ENCODE measurements around the gene TUBGCP3. TPM values are rescaled to one million over a fixed set of nuclear protein-coding genes. Genes with fewer than 3 reads are reported as not detected.

Gene TUBGCP3
- total and polyA plus RNA-seq, 9 of the 15 experiments (the other 6 are each of a cell fraction or from before 2014, with no cell fraction given): 3.0 to 24.8 (median 15.2) TPM

GRCh38 chr13:112441779-112442310 is 146.1 kb downstream of the TUBGCP3 start:
- 0% methylated on average over 6 of the region's 19 CpGs for WGBS (ENCODE audit: insufficient coverage, low coverage, missing lambda C conversion rate)
- ATAC-seq (no peak), FAIRE-seq (no peak), DNase-seq (ENCODE audit: extremely low read depth in 1 of 4, low spot score in 3 of 4) (no peak)
- H3K36me3 ChIP-seq (ENCODE audit: control insufficient read depth, insufficient read depth, low read length): no peaks in the 10 kb centered on the region
- ChIA-PET POLR2A (no interaction called here), CTCF (ENCODE audit: low intra/inter-chr PET ratio) (no interaction called here)
- no peaks in the 10 kb centered on the region for H4K20me1 ChIP-seq (replicated peaks; ENCODE audit: control insufficient read depth, insufficient read depth, low read length)
- H3K79me2 ChIP-seq (ENCODE audit: control insufficient read depth, insufficient read depth, low read length): no peaks in the 10 kb centered on the region
- H3K9me1 ChIP-seq (ENCODE audit: control insufficient read depth, insufficient read depth, low read length): no peaks in the 10 kb centered on the region
- no TSS peak for BruUV-seq (replicated peaks)
- no peak overlapping the region for H3K4me3 ChIP-seq
- no peak overlapping the region for H3K4me2 ChIP-seq (ENCODE audit: insufficient read depth, low read length)
- intact Hi-C loops (cut with micrococcal nuclease) (no loop called here), in situ Hi-C loops (cut with MboI) (loop anchor here (10.0 kb wide), 1 partner anchor 967 kb away; no protein-coding TSS in a partner anchor)
- no peaks in the 10 kb centered on the region for H3K9me3 ChIP-seq (replicated peaks; ENCODE audit: control insufficient read depth, insufficient read depth, low read depth, low read length)
- no peak overlapping the region for H3K9ac ChIP-seq (ENCODE audit: insufficient read depth in 1 of 2, low read depth in 2 of 2, low read length in 2 of 2)
- no peak overlapping the region for H2AFZ ChIP-seq (ENCODE audit: low read depth, low read length)
- H3K27ac ChIP-seq (ENCODE audit: extremely low read depth, low read depth, low read length): no peak overlapping the region
- TF ChIP-seq TEAD2 (tag; IDR thresholded peaks at IDR 0.05): no peak
- no peak for TF ChIP-seq ZNF766 (CRISPR knock-in tag; conservative IDR thresholded peaks at IDR 0.05)
- no peak for TF ChIP-seq POLR2AphosphoS2 (IDR thresholded peaks at IDR 0.05; ENCODE audit: low read length)
- TF ChIP-seq ASH1L (IDR thresholded peaks at IDR 0.05; ENCODE audit: borderline replicate concordance, low read depth, partially characterized antibody): no peak
- TF ChIP-seq FOXK1 (CRISPR knock-in tag; IDR thresholded peaks at IDR 0.05; ENCODE audit: borderline replicate concordance): no peak
- TF ChIP-seq PBX2 (CRISPR knock-in tag; IDR thresholded peaks at IDR 0.05; ENCODE audit: low read depth): no peak
- TF ChIP-seq PBX2 (tag; conservative IDR thresholded peaks at IDR 0.05; ENCODE audit: low read depth): no peak
- no peak for TF ChIP-seq ZKSCAN3 (CRISPR knock-in tag; IDR thresholded peaks at IDR 0.05)
- TF ChIP-seq ZNF316 (IDR thresholded peaks at IDR 0.05): no peak
- no peak for TF ChIP-seq ZNF699 (CRISPR knock-in tag; IDR thresholded peaks at IDR 0.05; ENCODE audit: insufficient replicate concordance)
- no peak for TF ChIP-seq FOS (IDR thresholded peaks at IDR 0.05; ENCODE audit: extremely low read depth, insufficient read length)
- no peak for TF ChIP-seq PURB (CRISPR knock-in tag; IDR thresholded peaks at IDR 0.05; ENCODE audit: low read depth)
- no peak for TF ChIP-seq YY1 (IDR thresholded peaks at IDR 0.05; ENCODE audit: borderline replicate concordance in 1 of 3, control insufficient read depth in 1 of 3, extremely low read depth in 1 of 3, insufficient read depth in 3 of 3, insufficient read length in 1 of 3, insufficient replicate concordance in 2 of 3, low read depth in 1 of 3, low read length in 2 of 3)
- H3K27me3 ChIP-seq (ENCODE audit: control insufficient read depth in 2 of 2, insufficient read depth in 2 of 2, low read length in 2 of 2): peaks cover 3 to 27% of the 10 kb centered on the region in 2 experiments; a peak in 4 of 5 replicates
- peaks cover 0 to 7% of the 10 kb centered on the region in 2 experiments; a peak in 1 of 5 replicates for H3K4me1 ChIP-seq (replicated peaks in 1 of 2; ENCODE audit: control insufficient read depth in 2 of 2, insufficient read depth in 2 of 2, low read length in 2 of 2)
